ENCODE results near the gene REEP1.

Gene REEP1

GRCh38 chr2:86305195-86305914 lies 32.1 kb downstream of the REEP1 start:
- H3K36me3 ChIP-seq: no peaks in the 10 kb centered on the region
- TF ChIP-seq CTCF (IDR thresholded peaks at IDR 0.05; ENCODE audit: low read depth, low read length): no peak
- H3K9me3 ChIP-seq (ENCODE audit: severe bottlenecking): no peaks in the 10 kb centered on the region
- H3K4me3 ChIP-seq (ENCODE audit: low read depth, low read length): no peak overlapping the region
- H3K27me3 ChIP-seq (ENCODE audit: insufficient read depth, low read depth, severe bottlenecking): no peaks in the 10 kb centered on the region
- H3K27ac ChIP-seq: no peak overlapping the region
- DNase-seq: no peak

- no peak for TF ChIP-seq CTCF (IDR thresholded peaks at IDR 0.05; ENCODE audit: low read depth, low read length)
- Histone ChIP-seq H3K9me3 (ENCODE audit: severe bottlenecking) (no peaks in the 10 kb centered on the region), H3K36me3 (no peaks in the 10 kb centered on the region), H3K27me3 (ENCODE audit: insufficient read depth, low read depth, severe bottlenecking) (no peaks in the 10 kb centered on the region), H3K27ac (no peak overlapping the region), H3K4me3 (ENCODE audit: low read depth, low read length) (no peak overlapping the region)
- DNase-seq: peak; percentile 28
Measured at GRCh38 chr2:86304416-86304815, 33.0 kb downstream of the REEP1 start.

GRCh38 chr2:86302320-86302719 lies 35.1 kb downstream of the REEP1 start:
- peak overlapping the region; percentile 56 for H3K27ac ChIP-seq

GRCh38 chr2:86301711-86302202 lies 35.7 kb downstream of the REEP1 start:
- Histone ChIP-seq H3K9me3 (ENCODE audit: severe bottlenecking) (no peaks in the 10 kb centered on the region), H3K27ac (peak overlapping the region; percentile 56), H3K36me3 (no peaks in the 10 kb centered on the region), H3K27me3 (ENCODE audit: insufficient read depth, low read depth, severe bottlenecking) (no peaks in the 10 kb centered on the region), H3K4me3 (ENCODE audit: low read depth, low read length) (no peak overlapping the region)
- DNase-seq: peak; percentile 85
- no peak for TF ChIP-seq CTCF (IDR thresholded peaks at IDR 0.05; ENCODE audit: low read depth, low read length)

More at GRCh38 chr2:86302320-86302719, 35.1 kb downstream of the REEP1 start:
- no peak for TF ChIP-seq CTCF (IDR thresholded peaks at IDR 0.05; ENCODE audit: low read depth, low read length)
- Histone ChIP-seq H3K9me3 (ENCODE audit: severe bottlenecking) (no peaks in the 10 kb centered on the region), H3K4me3 (ENCODE audit: low read depth, low read length) (no peak overlapping the region), H3K27me3 (ENCODE audit: insufficient read depth, low read depth, severe bottlenecking) (no peaks in the 10 kb centered on the region), H3K36me3 (no peaks in the 10 kb centered on the region)
- DNase-seq: no peak

GRCh38 chr2:86301009-86301408 lies 36.4 kb downstream of the REEP1 start:
- no peak overlapping the region for H3K27ac ChIP-seq
- DNase-seq: no peak
- H3K9me3 ChIP-seq (ENCODE audit: severe bottlenecking): no peaks in the 10 kb centered on the region
- no peaks in the 10 kb centered on the region for H3K36me3 ChIP-seq
- H3K27me3 ChIP-seq (ENCODE audit: insufficient read depth, low read depth, severe bottlenecking): no peaks in the 10 kb centered on the region
- no peak for TF ChIP-seq CTCF (IDR thresholded peaks at IDR 0.05; ENCODE audit: low read depth, low read length)
- H3K4me3 ChIP-seq (ENCODE audit: low read depth, low read length): no peak overlapping the region

- no peaks in the 10 kb centered on the region for H3K9me3 ChIP-seq (ENCODE audit: severe bottlenecking)
- H3K27ac ChIP-seq: no peak overlapping the region
- H3K4me3 ChIP-seq (ENCODE audit: low read depth, low read length): no peak overlapping the region
- no peak for DNase-seq
- no peaks in the 10 kb centered on the region for H3K36me3 ChIP-seq
- H3K27me3 ChIP-seq (ENCODE audit: insufficient read depth, low read depth, severe bottlenecking): no peaks in the 10 kb centered on the region
- no peak for TF ChIP-seq CTCF (IDR thresholded peaks at IDR 0.05; ENCODE audit: low read depth, low read length)
Measured at GRCh38 chr2:86300496-86300895, 36.9 kb downstream of the REEP1 start.

Measured in WERI-Rb-1 (cell line).